HL-60/S4 (cell line): ENCODE results near the gene LHX1.

ENCODE experiments used
- in situ Hi-C: fragments of 300-500 bp; cut with MboI; formaldehyde crosslinking; loops from 2 replicates; pipeline ENCODE4 v1.14.3; 2022; ENCODE audit warnings: low sequenced_read_pairs

Gene LHX1

GRCh38 chr17:36950027-36950426 lies 12.8 kb downstream of the LHX1 start:
- in situ Hi-C loops = no loop called here

- in situ Hi-C loops = no loop called here
Measured at GRCh38 chr17:36951084-36951789, 14.0 kb downstream of the LHX1 start.

DNA sequence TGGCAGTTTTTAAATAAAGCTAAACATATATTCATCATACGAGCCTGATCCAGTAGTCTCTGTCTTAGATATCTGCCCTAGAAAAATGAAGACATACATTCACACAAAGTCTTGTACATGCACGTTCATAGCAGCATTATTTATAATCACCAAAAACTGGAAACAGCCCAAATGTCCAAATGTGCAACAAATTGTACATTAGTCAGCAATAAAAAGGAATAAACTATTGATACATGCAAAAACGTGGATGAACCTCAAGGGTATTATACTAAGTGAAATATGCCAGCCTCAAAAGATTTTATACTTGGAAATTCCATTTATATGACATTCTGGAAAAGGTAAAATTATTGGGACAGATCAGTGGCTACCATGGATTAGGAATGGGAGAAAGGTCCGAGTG lies 34.2 kb downstream of the LHX1 start:
- in situ Hi-C loops = no loop called here

GRCh38 chr17:36972186-36972700 lies 35.0 kb downstream of the LHX1 start:
- in situ Hi-C loops = no loop called here

DNA sequence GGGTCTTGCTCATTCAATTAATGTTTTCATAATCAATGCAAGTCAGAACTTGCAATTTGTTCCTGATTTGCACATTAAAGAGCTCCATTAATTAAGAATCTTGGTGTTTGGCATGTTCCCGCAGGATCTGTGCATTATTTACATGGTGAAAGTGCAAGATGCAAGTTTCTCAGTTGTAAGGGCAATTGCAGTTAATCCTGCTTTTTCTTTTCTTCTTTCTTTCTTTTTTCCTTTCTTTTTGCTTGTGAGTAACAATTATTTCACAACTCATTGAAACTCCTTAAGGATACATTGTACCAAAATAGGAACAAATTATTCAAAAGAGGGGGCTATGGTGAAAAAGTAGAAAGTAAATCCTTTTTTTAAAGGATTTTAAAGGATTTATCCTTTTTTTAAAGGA lies 35.6 kb downstream of the LHX1 start:
- in situ Hi-C loops = no loop called here

DNA sequence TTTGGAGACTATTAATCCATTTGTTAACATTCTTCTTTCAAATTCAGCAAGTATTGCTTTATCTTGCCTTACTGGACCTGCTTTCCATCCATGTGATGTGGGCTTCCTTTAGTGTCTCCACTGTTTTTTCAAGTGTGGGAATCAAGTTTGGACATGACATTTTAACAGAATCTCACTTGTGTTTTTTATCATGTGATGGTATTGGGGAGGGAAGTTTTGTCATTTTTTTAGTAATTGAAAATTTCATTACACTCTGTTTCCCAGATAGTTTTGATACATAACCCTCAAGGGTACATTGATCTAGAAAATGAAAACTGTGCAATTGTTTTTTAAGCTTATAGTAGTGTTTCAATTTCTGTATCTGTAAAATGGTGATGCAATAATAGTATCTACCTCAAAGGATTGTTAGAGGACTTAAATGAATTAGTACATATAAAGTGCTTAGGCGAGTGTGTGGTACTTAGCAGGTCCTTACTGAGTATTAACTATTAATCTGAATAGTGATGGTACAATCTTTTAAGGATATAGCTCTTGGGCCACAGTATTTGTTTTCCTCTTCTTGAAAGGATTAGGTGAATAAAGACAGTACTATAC lies 38.7 kb downstream of the LHX1 start:
- in situ Hi-C loops = no loop called here

- in situ Hi-C loops = no loop called here
Measured at GRCh38 chr17:36977066-36977465, 39.8 kb downstream of the LHX1 start.

- in situ Hi-C loops = no loop called here
Measured at GRCh38 chr17:36977568-36977967, 40.3 kb downstream of the LHX1 start.

DNA sequence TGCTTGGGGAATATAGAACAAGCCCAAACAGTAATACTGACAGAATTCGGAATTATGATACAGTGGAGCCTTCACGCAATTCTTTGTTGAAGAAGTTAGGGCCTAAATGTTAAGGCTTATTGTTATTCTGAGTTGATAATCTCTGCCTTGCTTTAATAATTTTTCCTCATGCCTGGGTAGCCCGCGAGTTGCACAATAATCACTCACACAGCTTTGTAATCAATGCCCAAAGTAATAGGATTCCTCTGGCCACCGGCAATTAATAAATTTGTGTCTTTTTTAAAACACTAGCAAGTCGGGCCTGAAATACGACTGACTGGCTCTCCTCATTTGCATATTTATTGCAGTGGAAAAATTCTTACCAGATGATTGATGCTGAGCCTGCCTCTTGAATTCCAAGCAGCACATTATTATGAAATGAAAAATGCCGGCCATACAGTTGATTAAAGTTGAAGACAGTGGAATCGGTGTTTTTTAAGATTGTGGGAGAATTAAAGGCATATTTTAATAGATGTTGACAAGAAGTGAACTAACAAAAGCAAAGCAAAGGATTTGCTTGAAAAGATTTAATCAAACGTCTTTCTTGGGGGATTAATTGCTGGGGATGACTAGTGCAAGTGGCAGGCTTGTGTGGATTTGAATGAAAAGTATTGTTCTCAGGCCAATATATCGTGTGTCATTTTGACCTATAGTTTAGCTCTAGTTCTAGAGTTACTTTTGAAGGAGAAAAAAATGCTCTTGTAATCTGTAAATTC lies 41.7 kb downstream of the LHX1 start:
- in situ Hi-C loops = no loop called here

DNA sequence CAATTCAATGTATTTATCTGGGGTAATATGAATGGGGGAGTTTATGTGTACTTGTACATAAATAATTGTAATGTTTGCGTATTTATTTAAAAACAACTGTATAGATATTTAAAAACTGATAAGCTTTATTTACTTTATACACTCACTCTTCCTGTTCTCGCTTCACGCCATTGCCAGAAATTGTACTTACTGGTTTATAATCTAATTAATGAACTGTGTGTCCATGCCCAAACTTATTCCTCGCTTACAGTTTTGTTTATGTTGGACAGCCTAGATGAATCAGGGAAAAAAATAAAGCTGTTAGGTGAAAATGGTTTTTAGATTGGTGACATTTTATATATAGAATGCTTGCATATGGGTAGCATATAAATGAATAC lies 42.3 kb downstream of the LHX1 start:
- in situ Hi-C loops = no loop called here

GRCh38 chr17:36980280-36980761 lies 43.0 kb downstream of the LHX1 start:
- in situ Hi-C loops = no loop called here

DNA sequence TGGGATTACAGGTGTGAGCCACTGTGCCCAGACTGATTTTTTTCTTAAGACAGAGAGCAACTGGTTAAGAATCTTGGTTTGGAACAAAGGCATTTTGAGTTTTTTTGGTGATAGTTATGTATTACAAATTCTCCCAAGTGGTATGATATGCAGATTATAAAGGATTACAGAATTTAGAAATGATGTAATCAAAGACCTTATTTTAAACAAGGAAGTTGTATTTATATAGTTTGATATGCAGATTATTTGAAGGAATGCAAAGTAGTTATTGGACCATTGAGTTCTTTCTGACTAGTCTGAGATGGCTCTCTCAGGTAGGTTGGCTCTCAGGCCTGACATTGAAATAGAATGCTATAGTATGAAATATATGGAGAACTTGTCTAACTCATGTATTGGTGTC lies 46.3 kb downstream of the LHX1 start:
- in situ Hi-C loops = no loop called here

- in situ Hi-C loops = no loop called here
Measured at GRCh38 chr17:36989173-36989572, 51.9 kb downstream of the LHX1 start.

DNA sequence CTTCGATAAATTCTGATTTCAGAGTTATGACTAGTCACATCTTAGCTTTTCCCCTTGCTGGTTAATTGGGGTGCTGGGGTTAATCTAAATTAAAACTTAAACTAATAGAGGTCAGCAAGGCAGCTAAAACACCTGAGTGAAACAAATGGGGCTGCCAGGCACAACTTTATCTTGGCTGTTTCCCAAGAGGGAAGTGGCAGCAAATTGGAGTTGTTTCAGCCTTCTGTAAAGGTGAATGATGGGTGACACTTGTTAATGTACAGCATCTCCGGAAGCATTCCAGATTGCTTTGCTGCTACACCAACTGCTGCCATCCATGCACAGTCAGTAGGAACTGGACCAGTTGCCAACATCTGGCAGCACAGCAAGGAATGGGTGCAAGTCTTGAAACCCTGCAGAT lies 55.4 kb downstream of the LHX1 start:
- in situ Hi-C loops = no loop called here

- in situ Hi-C loops = no loop called here
Measured at GRCh38 chr17:36993227-36993626, 56.0 kb downstream of the LHX1 start.
